Effector memory CD4-positive, alpha-beta T cell (primary cell): ENCODE data around the gene NOD1.

ENCODE experiments used
- DNase-seq, 3 donors: peaks; one replicate each; pipeline ENCODE4 v3.0.0-alpha.2; 2020
- H3K27ac ChIP-seq: 2 replicates; pipeline ENCODE4 v1.7.0; 2013; ENCODE audit warnings: mild to moderate bottlenecking, low read length, moderate library complexity; ENCODE audit not compliant: insufficient read depth, poor library complexity, severe bottlenecking
- H3K27me3 ChIP-seq: replicated peaks from 2 replicates; pipeline ENCODE4 v1.7.0; 2013; ENCODE audit warnings: mild to moderate bottlenecking, low read length; ENCODE audit not compliant: insufficient read depth, control insufficient read depth, poor library complexity, severe bottlenecking
- H3K36me3 ChIP-seq: 2 replicates; pipeline ENCODE4 v1.7.0; 2013; ENCODE audit warnings: mild to moderate bottlenecking, low read length, moderate library complexity; ENCODE audit not compliant: control insufficient read depth, insufficient read depth
- H3K4me1 ChIP-seq: 2 replicates; pipeline ENCODE4 v1.7.0; 2013; ENCODE audit warnings: low read length, mild to moderate bottlenecking; ENCODE audit not compliant: control insufficient read depth, insufficient read depth, poor library complexity, severe bottlenecking
- H3K4me3 ChIP-seq: 2 replicates; pipeline ENCODE4 v1.7.0; 2013; ENCODE audit warnings: low read length, low read depth, mild to moderate bottlenecking; ENCODE audit not compliant: insufficient read depth, poor library complexity, severe bottlenecking
- H3K9me3 ChIP-seq: 2 replicates; pipeline ENCODE4 v1.7.0; 2013; ENCODE audit warnings: mild to moderate bottlenecking, low read length, moderate library complexity; ENCODE audit not compliant: control insufficient read depth

Gene NOD1

GRCh38 chr7:30434140-30434799, 44.3 kb downstream of the NOD1 start:
- no peaks in the 10 kb centered on the region for H3K27me3 ChIP-seq
- H3K27ac ChIP-seq = no peak overlapping the region
- no peak overlapping the region for H3K4me3 ChIP-seq
- no peak for DNase-seq
- peaks cover 28% of the 10 kb centered on the region for H3K36me3 ChIP-seq
- H3K4me1 ChIP-seq = no peaks in the 10 kb centered on the region
- no peaks in the 10 kb centered on the region for H3K9me3 ChIP-seq

- no peak overlapping the region for H3K4me3 ChIP-seq
- peaks cover 36% of the 10 kb centered on the region for H3K36me3 ChIP-seq
- no peaks in the 10 kb centered on the region for H3K4me1 ChIP-seq
- H3K27me3 ChIP-seq = no peaks in the 10 kb centered on the region
- H3K27ac ChIP-seq = no peak overlapping the region
- no peaks in the 10 kb centered on the region for H3K9me3 ChIP-seq
- no peak for DNase-seq
Observed at GRCh38 chr7:30433506-30433905, 45.1 kb downstream of the NOD1 start.

- Histone ChIP-seq H3K9me3 (no peaks in the 10 kb centered on the region), H3K4me3 (no peak overlapping the region), H3K27ac (no peak overlapping the region), H3K4me1 (no peaks in the 10 kb centered on the region), H3K27me3 (no peaks in the 10 kb centered on the region), H3K36me3 (peaks cover 35% of the 10 kb centered on the region)
- DNase-seq = no peak
Observed at GRCh38 chr7:30433082-30433481, 45.5 kb downstream of the NOD1 start.

- Histone ChIP-seq H3K27ac (no peak overlapping the region), H3K4me1 (no peaks in the 10 kb centered on the region), H3K9me3 (no peaks in the 10 kb centered on the region), H3K27me3 (no peaks in the 10 kb centered on the region), H3K36me3 (peaks cover 31% of the 10 kb centered on the region), H3K4me3 (no peak overlapping the region)
- DNase-seq = no peak
Observed at GRCh38 chr7:30430777-30431176, 47.8 kb downstream of the NOD1 start.

- Histone ChIP-seq H3K27ac (no peak overlapping the region), H3K4me1 (no peaks in the 10 kb centered on the region), H3K4me3 (no peak overlapping the region), H3K9me3 (no peaks in the 10 kb centered on the region), H3K27me3 (no peaks in the 10 kb centered on the region), H3K36me3 (peaks cover 28% of the 10 kb centered on the region)
- DNase-seq = no peak
Observed at GRCh38 chr7:30430276-30430675, 48.3 kb downstream of the NOD1 start.

- peaks cover 23% of the 10 kb centered on the region for H3K36me3 ChIP-seq
Observed at GRCh38 chr7:30429156-30429530, 49.4 kb downstream of the NOD1 start.

GRCh38 chr7:30428246-30429155, 50.1 kb downstream of the NOD1 start:
- H3K36me3 ChIP-seq = peaks cover 19% of the 10 kb centered on the region
- H3K4me3 ChIP-seq = no peak overlapping the region
- no peak overlapping the region for H3K27ac ChIP-seq
- no peaks in the 10 kb centered on the region for H3K27me3 ChIP-seq
- H3K4me1 ChIP-seq = no peaks in the 10 kb centered on the region
- H3K9me3 ChIP-seq = no peaks in the 10 kb centered on the region
- no peak for DNase-seq

More at GRCh38 chr7:30429156-30429530, 49.4 kb downstream of the NOD1 start:
- Histone ChIP-seq H3K4me1 (no peaks in the 10 kb centered on the region), H3K4me3 (no peak overlapping the region), H3K27me3 (no peaks in the 10 kb centered on the region), H3K27ac (no peak overlapping the region), H3K9me3 (no peaks in the 10 kb centered on the region)
- DNase-seq = no peak

- Histone ChIP-seq H3K27ac (no peak overlapping the region), H3K36me3 (peaks cover 19% of the 10 kb centered on the region), H3K4me3 (no peak overlapping the region), H3K9me3 (no peaks in the 10 kb centered on the region), H3K4me1 (no peaks in the 10 kb centered on the region), H3K27me3 (no peaks in the 10 kb centered on the region)
- no peak for DNase-seq
Observed at GRCh38 chr7:30427296-30428070, 51.1 kb downstream of the NOD1 start.

GRCh38 chr7:30424506-30424905, 54.1 kb downstream of the NOD1 start:
- Histone ChIP-seq H3K4me3 (no peak overlapping the region), H3K27ac (no peak overlapping the region), H3K4me1 (no peaks in the 10 kb centered on the region), H3K9me3 (no peaks in the 10 kb centered on the region), H3K27me3 (no peaks in the 10 kb centered on the region), H3K36me3 (peaks cover 19% of the 10 kb centered on the region)
- no peak for DNase-seq
